ENCODE measurements around the gene LIN37.

LIN37 gene

DNA sequence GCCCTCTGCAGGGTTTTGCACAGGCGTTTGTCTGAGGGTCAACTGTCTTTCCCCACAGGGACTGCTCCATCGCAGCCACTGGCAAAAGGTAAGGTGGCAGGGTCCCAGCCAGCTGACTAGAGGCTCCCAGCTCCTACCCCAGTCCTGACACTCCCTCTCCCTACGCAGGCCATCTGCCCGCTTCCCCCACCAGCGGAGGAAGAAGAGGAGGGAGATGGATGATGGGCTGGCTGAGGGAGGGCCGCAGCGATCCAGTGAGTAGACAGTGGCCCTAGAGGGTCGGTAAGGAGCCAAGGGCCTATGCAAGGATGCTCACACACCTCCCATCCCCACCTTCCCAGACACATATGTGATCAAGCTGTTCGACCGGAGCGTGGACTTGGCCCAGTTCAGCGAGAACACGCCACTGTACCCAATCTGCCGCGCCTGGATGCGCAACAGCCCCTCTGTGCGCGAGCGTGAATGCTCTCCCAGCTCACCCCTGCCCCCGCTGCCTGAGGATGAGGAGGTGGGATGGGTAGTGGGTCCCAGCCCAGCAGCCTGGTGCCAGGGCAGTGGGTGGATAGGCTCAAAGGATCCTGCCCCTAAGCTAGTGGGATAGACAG lies 4.5 kb downstream of the LIN37 start:
- Histone ChIP-seq H3K4me1 (ENCODE audit: low read length) (peaks cover 12% of the 10 kb centered on the region), H3K79me2 (ENCODE audit: low read length) (0 out of 2 replicates have a peak, but pooled peaks cover 3% of the 10 kb centered on the region), H3K9ac (ENCODE audit: low read length) (no peak overlapping the region), H3K4me3 (ENCODE audit: low read length) (no peak overlapping the region), H4K20me1 (ENCODE audit: insufficient read depth, low read length) (no peaks in the 10 kb centered on the region), H3K36me3 (replicated peaks; ENCODE audit: low read depth, low read length) (no peaks in the 10 kb centered on the region), H3K27me3 (ENCODE audit: low read depth, low read length) (no peaks in the 10 kb centered on the region), H2AFZ (ENCODE audit: low read depth, low read length) (no peak overlapping the region), H3K4me2 (ENCODE audit: low read length) (no peak overlapping the region), H3K27ac (ENCODE audit: low read length) (no peak overlapping the region), H3K9me3 (ENCODE audit: insufficient read depth, low read length) (no peaks in the 10 kb centered on the region)
- no peak for TF ChIP-seq CTCF (IDR thresholded peaks at IDR 0.05; ENCODE audit: low read depth, low read length)
- TF ChIP-seq EZH2phosphoT487 (IDR thresholded peaks at IDR 0.05; ENCODE audit: low read depth), result no peak

GRCh38 chr19:35753634-35754369 lies 5.4 kb downstream of the LIN37 start:
- no peak for TF ChIP-seq CTCF (IDR thresholded peaks at IDR 0.05; ENCODE audit: low read depth, low read length)
- TF ChIP-seq EZH2phosphoT487 (IDR thresholded peaks at IDR 0.05; ENCODE audit: low read depth), result no peak
- H3K79me2 ChIP-seq (ENCODE audit: low read length), result peaks cover 6% of the 10 kb centered on the region

GRCh38 chr19:35754370-35755130 lies 6.2 kb downstream of the LIN37 start:
- H4K20me1 ChIP-seq (ENCODE audit: insufficient read depth, low read length), result peaks cover 3% of the 10 kb centered on the region; the same call in 1 of the 2 replicates
- no peak overlapping the region for H3K4me2 ChIP-seq (ENCODE audit: low read length)
- H3K9me3 ChIP-seq (ENCODE audit: insufficient read depth, low read length), result no peaks in the 10 kb centered on the region
- H3K27me3 ChIP-seq (ENCODE audit: low read depth, low read length), result no peaks in the 10 kb centered on the region
- H3K4me1 ChIP-seq (ENCODE audit: low read length), result peaks cover 13% of the 10 kb centered on the region
- peaks cover under 1% of the 10 kb centered on the region for H3K36me3 ChIP-seq (replicated peaks; ENCODE audit: low read depth, low read length)
- H2AFZ ChIP-seq (ENCODE audit: low read depth, low read length), result no peak overlapping the region
- H3K27ac ChIP-seq (ENCODE audit: low read length), result no peak overlapping the region
- H3K79me2 ChIP-seq (ENCODE audit: low read length), result peaks cover 14% of the 10 kb centered on the region
- TF ChIP-seq EZH2phosphoT487 (IDR thresholded peaks at IDR 0.05; ENCODE audit: low read depth), result no peak
- no peak for TF ChIP-seq CTCF (IDR thresholded peaks at IDR 0.05; ENCODE audit: low read depth, low read length)
- H3K9ac ChIP-seq (ENCODE audit: low read length), result no peak overlapping the region
- no peak overlapping the region for H3K4me3 ChIP-seq (ENCODE audit: low read length)

More at GRCh38 chr19:35753634-35754369, 5.4 kb downstream of the LIN37 start:
- Histone ChIP-seq H3K27ac (ENCODE audit: low read length) (no peak overlapping the region), H2AFZ (ENCODE audit: low read depth, low read length) (no peak overlapping the region), H3K9me3 (ENCODE audit: insufficient read depth, low read length) (no peaks in the 10 kb centered on the region), H3K4me2 (ENCODE audit: low read length) (no peak overlapping the region), H3K4me3 (ENCODE audit: low read length) (no peak overlapping the region), H3K4me1 (ENCODE audit: low read length) (peaks cover 11% of the 10 kb centered on the region), H3K27me3 (ENCODE audit: low read depth, low read length) (no peaks in the 10 kb centered on the region), H4K20me1 (ENCODE audit: insufficient read depth, low read length) (peaks cover 1% of the 10 kb centered on the region; the same call in 1 of the 2 replicates), H3K9ac (ENCODE audit: low read length) (no peak overlapping the region), H3K36me3 (replicated peaks; ENCODE audit: low read depth, low read length) (no peaks in the 10 kb centered on the region)

GRCh38 chr19:35755131-35755549 lies 6.8 kb downstream of the LIN37 start:
- no peak overlapping the region for H3K27ac ChIP-seq (ENCODE audit: low read length)
- H3K9ac ChIP-seq (ENCODE audit: low read length), result no peak overlapping the region
- peaks cover 3% of the 10 kb centered on the region for H4K20me1 ChIP-seq (ENCODE audit: insufficient read depth, low read length)
- H3K9me3 ChIP-seq (ENCODE audit: insufficient read depth, low read length), result no peaks in the 10 kb centered on the region
- peaks cover 18% of the 10 kb centered on the region for H3K79me2 ChIP-seq (ENCODE audit: low read length)
- H3K27me3 ChIP-seq (ENCODE audit: low read depth, low read length), result no peaks in the 10 kb centered on the region
- peaks cover 13% of the 10 kb centered on the region for H3K4me1 ChIP-seq (ENCODE audit: low read length)
- peaks cover 5% of the 10 kb centered on the region for H3K36me3 ChIP-seq (replicated peaks; ENCODE audit: low read depth, low read length)
- TF ChIP-seq EZH2phosphoT487 (IDR thresholded peaks at IDR 0.05; ENCODE audit: low read depth), result no peak
- TF ChIP-seq CTCF (IDR thresholded peaks at IDR 0.05; ENCODE audit: low read depth, low read length), result no peak
- H3K4me2 ChIP-seq (ENCODE audit: low read length), result no peak overlapping the region
- no peak overlapping the region for H3K4me3 ChIP-seq (ENCODE audit: low read length)
- no peak overlapping the region for H2AFZ ChIP-seq (ENCODE audit: low read depth, low read length)
